ENCODE data around the gene REC114.
"Not testable (repeated sequence)": the region's sequence is repeated elsewhere in the genome, so short reads cannot be mapped to it uniquely, and the experiment has no call there.

Gene REC114

GRCh38 chr15:73424506-73424905 is 18.5 kb upstream of the REC114 start:
- TF ChIP-seq Cebpa-rat (IDR thresholded peaks at IDR 0.05), result no peak
- Histone ChIP-seq H3K36me3 (no peaks in the 10 kb centered on the region), H3K27me3 (no peaks in the 10 kb centered on the region), H3K4me1 (peaks cover 0 to 16% (median 5%) of the 10 kb centered on the region in 10 experiments; a peak in 9 of 20 replicates), H3K9ac (no peak overlapping the region), H3K9me3 (replicated peaks in 1 of 11) (no peaks in the 10 kb centered on the region), H4K20me1 (no peaks in the 10 kb centered on the region), H3K27ac (no peak overlapping the region), H3K4me3 (no peak overlapping the region), H3K4me2 (peak overlapping the region in 5 of 11 experiments; percentile 13 to 57 (median 35); a peak in 8 of 22 replicates)

GRCh38 chr15:73425510-73425909 is 17.5 kb upstream of the REC114 start:
- Histone ChIP-seq H3K4me2 (no peak overlapping the region), H3K9me3 (replicated peaks in 1 of 11) (no peaks in the 10 kb centered on the region), H3K4me1 (peaks cover 0 to 16% (median 5%) of the 10 kb centered on the region in 10 experiments; a peak in 9 of 20 replicates), H3K36me3 (no peaks in the 10 kb centered on the region), H3K27ac (no peak overlapping the region), H3K9ac (no peak overlapping the region), H3K4me3 (no peak overlapping the region), H3K27me3 (no peaks in the 10 kb centered on the region), H4K20me1 (no peaks in the 10 kb centered on the region)
- TF ChIP-seq Cebpa-rat (IDR thresholded peaks at IDR 0.05), result no peak

- Histone ChIP-seq H4K20me1 (no peaks in the 10 kb centered on the region), H3K4me3 (no peak overlapping the region), H3K4me2 (peak overlapping the region in 4 of 11 experiments; percentile 1 to 40 (median 18); a peak in 2 of 22 replicates), H3K27ac (no peak overlapping the region), H3K36me3 (no peaks in the 10 kb centered on the region), H3K9ac (no peak overlapping the region), H3K4me1 (peaks cover 0 to 16% (median 5%) of the 10 kb centered on the region in 10 experiments; a peak in 9 of 20 replicates), H3K9me3 (replicated peaks in 1 of 11) (no peaks in the 10 kb centered on the region), H3K27me3 (no peaks in the 10 kb centered on the region)
- no peak for TF ChIP-seq Cebpa-rat (IDR thresholded peaks at IDR 0.05)
Observed at GRCh38 chr15:73426323-73426994, 16.5 kb upstream of the REC114 start.

GRCh38 chr15:73431329-73431728 is 11.6 kb upstream of the REC114 start:
- H3K9me3 ChIP-seq (replicated peaks in 1 of 11); H3K4me1 ChIP-seq; H3K27ac ChIP-seq; H3K9ac ChIP-seq; H4K20me1 ChIP-seq; H3K27me3 ChIP-seq; H3K4me3 ChIP-seq; H3K36me3 ChIP-seq; H3K4me2 ChIP-seq: not testable (repeated sequence)

- H3K36me3 ChIP-seq, result no peaks in the 10 kb centered on the region
- no peaks in the 10 kb centered on the region for H3K9me3 ChIP-seq (replicated peaks in 1 of 11)
- no peak overlapping the region for H3K9ac ChIP-seq
- H4K20me1 ChIP-seq, result no peaks in the 10 kb centered on the region
- peaks cover 0 to 19% (median 8%) of the 10 kb centered on the region in 10 experiments; a peak in 10 of 20 replicates for H3K4me1 ChIP-seq
- no peak overlapping the region for H3K4me2 ChIP-seq
- TF ChIP-seq Cebpa-rat (IDR thresholded peaks at IDR 0.05), result no peak
- H3K27ac ChIP-seq, result no peak overlapping the region
- H3K27me3 ChIP-seq, result no peaks in the 10 kb centered on the region
- no peak overlapping the region for H3K4me3 ChIP-seq
Observed at GRCh38 chr15:73433873-73434272, 9.1 kb upstream of the REC114 start.

GRCh38 chr15:73436613-73437012 is 6.4 kb upstream of the REC114 start:
- Histone ChIP-seq H3K36me3 (no peaks in the 10 kb centered on the region), H3K4me2 (no peak overlapping the region), H3K27ac (no peak overlapping the region), H3K27me3 (no peaks in the 10 kb centered on the region), H3K9me3 (replicated peaks in 1 of 11) (no peaks in the 10 kb centered on the region), H3K4me1 (peaks cover 0 to 19% (median 8%) of the 10 kb centered on the region in 10 experiments; a peak in 10 of 20 replicates), H4K20me1 (no peaks in the 10 kb centered on the region), H3K9ac (no peak overlapping the region), H3K4me3 (no peak overlapping the region)
- no peak for TF ChIP-seq Cebpa-rat (IDR thresholded peaks at IDR 0.05)

- no peak for TF ChIP-seq Cebpa-rat (IDR thresholded peaks at IDR 0.05)
- H3K4me1 ChIP-seq, result peaks cover 0 to 19% (median 8%) of the 10 kb centered on the region in 10 experiments; a peak in 10 of 20 replicates
- no peaks in the 10 kb centered on the region for H4K20me1 ChIP-seq
- no peak overlapping the region for H3K27ac ChIP-seq
- no peaks in the 10 kb centered on the region for H3K36me3 ChIP-seq
- peak overlapping the region in 7 of 11 experiments; percentile 6 to 54 (median 39); a peak in 11 of 22 replicates for H3K4me2 ChIP-seq
- H3K4me3 ChIP-seq, result no peak overlapping the region
- no peak overlapping the region for H3K9ac ChIP-seq
- H3K27me3 ChIP-seq, result no peaks in the 10 kb centered on the region
- no peaks in the 10 kb centered on the region for H3K9me3 ChIP-seq (replicated peaks in 1 of 11)
Observed at GRCh38 chr15:73437543-73438109, 5.3 kb upstream of the REC114 start.

GRCh38 chr15:73438651-73439050 is 4.3 kb upstream of the REC114 start:
- Histone ChIP-seq H3K9me3 (replicated peaks in 1 of 11) (0 out of 22 replicates have a peak, but pooled peaks cover 0 to 4% (median 0%) of the 10 kb centered on the region in 11 experiments), H4K20me1 (no peaks in the 10 kb centered on the region), H3K27me3 (no peaks in the 10 kb centered on the region), H3K4me3 (no peak overlapping the region), H3K27ac (no peak overlapping the region), H3K4me1 (peaks cover 0 to 19% (median 8%) of the 10 kb centered on the region in 10 experiments; a peak in 10 of 20 replicates), H3K9ac (no peak overlapping the region), H3K36me3 (no peaks in the 10 kb centered on the region), H3K4me2 (peak overlapping the region in 2 of 11 experiments; percentile 39 to 51; a peak in 3 of 22 replicates)
- TF ChIP-seq Cebpa-rat (IDR thresholded peaks at IDR 0.05), result no peak

- peaks cover 0 to 19% (median 8%) of the 10 kb centered on the region in 10 experiments; a peak in 10 of 20 replicates for H3K4me1 ChIP-seq
- H3K9me3 ChIP-seq (replicated peaks in 1 of 11), result peaks cover 0 to 9% (median 0%) of the 10 kb centered on the region in 11 experiments; a peak in 3 of 22 replicates
- no peaks in the 10 kb centered on the region for H3K27me3 ChIP-seq
- no peak for TF ChIP-seq Cebpa-rat (IDR thresholded peaks at IDR 0.05)
- H3K9ac ChIP-seq, result no peak overlapping the region
- no peaks in the 10 kb centered on the region for H3K36me3 ChIP-seq
- no peak overlapping the region for H3K27ac ChIP-seq
- H4K20me1 ChIP-seq, result no peaks in the 10 kb centered on the region
- H3K4me2 ChIP-seq, result no peak overlapping the region
- H3K4me3 ChIP-seq, result no peak overlapping the region
Observed at GRCh38 chr15:73440571-73440970, 2.4 kb upstream of the REC114 start.
